OCI-LY7 (cell line): Measurements from ENCODE around the gene RPL13.

Experiments used
- CTCF ChIP-seq: fragments of 200-600 bp; sonication (generic); conservative IDR thresholded peaks from 2 replicates; pipeline ENCODE4 v1.5.1; 2014; ENCODE audit warnings: mild to moderate bottlenecking, antibody characterized with exemption, low read length, moderate library complexity, mixed read lengths
- EZH2phosphoT487 ChIP-seq: fragments of 200-600 bp; sonication (generic); IDR thresholded peaks from 2 replicates; pipeline ENCODE4 v1.6.1; 2018; ENCODE audit warnings: low read depth, borderline replicate concordance, mild to moderate bottlenecking, mixed run types, antibody characterized with exemption, low read length, moderate library complexity, mixed read lengths

GRCh38 chr16:89564476-89565255, 4.2 kb downstream of the RPL13 start:
- no peak for TF ChIP-seq CTCF
- TF ChIP-seq EZH2phosphoT487 = no peak
